HG03045 (cell line): ENCODE results near the gene FXYD4.
A peak's percentile ranks its signal among the peaks of the same experiment; 100 is the strongest.

Experiments used
- ATAC-seq: cut with Tn5 transposase; IDR thresholded peaks from one replicate; pipeline ENCODE4 v1.9.1; 2021; ENCODE audit warnings: mild to moderate bottlenecking, moderate library complexity; ENCODE audit not compliant: unreplicated experiment

The FXYD4 gene

DNA sequence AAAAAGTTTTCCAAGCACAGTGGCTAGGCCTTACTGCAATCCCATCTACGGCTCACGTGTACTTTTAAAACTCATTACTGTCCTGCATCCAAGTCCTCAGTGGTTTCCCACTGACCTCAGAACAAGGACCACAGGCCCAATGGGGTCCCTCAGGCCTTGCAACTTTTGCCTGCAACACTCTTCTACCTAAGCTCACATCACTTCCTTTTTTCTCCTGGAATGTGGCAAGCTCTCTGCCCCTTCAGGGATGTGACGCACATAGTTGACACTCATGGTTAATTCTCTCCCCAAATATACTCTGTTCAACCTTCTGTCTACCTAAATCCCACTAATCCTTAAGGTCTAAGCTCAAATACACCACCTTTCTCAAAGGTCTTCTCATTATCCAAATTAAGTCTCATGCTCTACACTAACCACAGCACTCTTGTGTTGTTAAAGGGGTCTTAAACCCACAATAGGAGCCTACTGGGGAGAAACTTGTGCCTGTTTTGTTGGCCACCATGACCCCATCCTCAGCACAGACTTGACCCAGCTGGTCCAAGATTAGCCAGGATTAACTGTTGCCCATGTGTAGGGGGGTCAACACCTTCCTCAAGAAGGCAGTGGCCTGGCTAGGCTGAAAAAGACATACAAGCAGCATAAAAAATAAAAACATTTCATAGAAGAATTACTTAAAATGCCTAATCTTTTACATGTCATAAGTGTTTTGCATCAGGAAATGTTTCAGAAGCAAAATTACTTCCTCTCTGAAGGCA lies 22.3 kb downstream of the FXYD4 start:
- ATAC-seq, result no peak

DNA sequence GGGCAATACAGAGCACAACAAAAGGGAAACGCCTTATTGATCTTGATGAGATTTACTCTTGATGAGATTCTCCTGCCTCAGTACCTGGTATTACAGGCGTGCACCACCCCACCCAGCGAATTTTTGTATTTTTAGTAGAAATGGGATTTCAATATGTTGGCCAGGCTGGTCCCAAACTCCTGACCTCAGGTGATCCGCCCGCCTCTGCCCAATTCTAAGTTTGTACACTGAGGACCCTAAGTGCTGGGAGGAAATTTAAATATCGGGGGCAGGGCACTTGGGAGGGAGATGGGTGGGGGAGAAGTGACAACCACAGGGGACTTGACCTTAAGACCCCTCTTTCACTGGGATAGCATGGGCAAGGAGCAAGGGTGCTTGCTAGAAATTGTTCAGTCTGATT lies 23.4 kb downstream of the FXYD4 start:
- no peak for ATAC-seq

GRCh38 chr10:43395571-43396060 lies 24.2 kb downstream of the FXYD4 start:
- no peak for ATAC-seq

GRCh38 chr10:43396061-43396927 lies 24.9 kb downstream of the FXYD4 start:
- peak; percentile 57 for ATAC-seq

- ATAC-seq, result peak; percentile 85
Measured at GRCh38 chr10:43396928-43397624, 25.6 kb downstream of the FXYD4 start.

DNA sequence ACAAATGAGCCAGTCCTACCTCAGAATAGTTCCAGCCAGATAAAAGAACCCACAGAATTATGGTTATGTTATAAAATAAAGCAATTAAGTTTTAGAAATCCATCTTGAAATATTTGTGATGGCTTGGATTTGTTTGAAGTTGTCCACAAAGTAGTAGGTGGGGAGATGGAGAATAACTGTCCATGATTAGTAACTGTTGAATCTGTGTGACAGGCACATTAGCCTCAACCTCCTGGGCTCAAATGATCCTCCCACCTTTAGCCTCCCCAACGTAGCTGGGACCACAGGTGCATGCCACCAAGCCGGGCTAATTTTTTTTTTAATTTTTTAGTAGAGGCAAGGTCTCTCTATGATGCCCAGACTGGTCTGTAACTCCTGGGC lies 27.5 kb downstream of the FXYD4 start:
- ATAC-seq, result no peak

GRCh38 chr10:43399320-43400310 lies 28.2 kb downstream of the FXYD4 start:
- no peak for ATAC-seq

DNA sequence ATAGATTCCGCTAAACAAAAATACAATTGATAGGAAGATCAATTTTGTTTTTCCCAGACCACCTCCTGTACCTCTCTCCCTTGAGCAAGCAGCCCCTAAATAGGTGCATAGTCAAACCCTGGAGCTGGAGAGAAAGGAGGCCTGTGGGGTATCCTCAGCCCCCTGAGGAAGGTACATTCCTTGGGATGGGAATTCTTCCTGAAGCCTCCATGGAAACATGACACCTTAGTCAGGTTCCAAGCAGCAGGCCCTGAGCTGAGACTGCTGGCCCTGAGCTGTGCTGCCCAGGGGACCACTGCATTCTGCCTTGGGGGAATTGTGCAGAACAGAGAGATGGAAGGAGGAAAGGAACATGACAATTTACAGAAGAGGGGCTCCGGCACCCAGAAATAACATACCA lies 30.2 kb downstream of the FXYD4 start:
- no peak for ATAC-seq

DNA sequence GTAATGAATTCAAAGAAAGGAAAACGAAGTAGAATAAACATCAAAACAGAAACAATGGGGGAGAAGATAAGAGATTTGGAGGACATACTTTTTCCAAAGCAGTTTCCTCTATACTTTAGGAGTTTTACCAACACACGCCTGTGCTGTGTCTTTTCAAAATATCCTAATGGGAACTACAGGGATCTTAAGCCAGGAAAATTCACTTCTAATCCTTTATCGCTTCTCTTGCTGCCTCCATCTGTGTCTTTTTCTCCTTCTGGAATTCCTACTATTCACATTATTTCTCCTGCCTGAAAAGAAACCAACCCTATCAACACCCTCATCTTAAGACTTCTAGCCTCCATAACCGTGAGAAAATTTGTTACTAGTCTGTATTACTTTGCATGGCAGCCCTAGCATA lies 30.7 kb downstream of the FXYD4 start:
- no peak for ATAC-seq

DNA sequence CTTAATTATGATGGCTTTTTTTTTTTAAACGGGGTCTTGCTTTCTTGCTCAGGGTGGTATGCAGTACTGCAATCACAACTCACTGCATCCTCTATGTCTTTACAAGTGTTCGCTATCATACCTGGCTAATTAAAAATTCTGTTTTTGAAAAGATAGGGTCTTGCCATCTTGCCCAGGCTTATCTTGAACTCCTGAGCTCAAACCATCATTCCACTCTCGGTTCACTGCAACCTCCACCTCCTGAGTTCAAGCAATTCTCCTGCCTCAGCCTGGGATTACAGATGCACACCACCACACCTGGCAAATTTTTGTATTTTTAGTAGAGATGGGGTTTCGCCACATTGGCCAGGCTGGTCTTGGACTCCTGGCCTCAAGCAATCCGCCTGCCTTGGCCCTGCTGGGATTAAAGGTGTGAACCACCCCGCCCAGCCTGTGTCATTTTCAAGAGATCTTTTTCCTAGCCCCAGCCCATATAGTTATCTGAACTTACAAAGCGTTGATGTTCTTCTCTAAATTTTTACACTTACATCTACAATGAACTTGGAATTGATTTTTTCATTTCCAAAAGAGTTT lies 31.5 kb downstream of the FXYD4 start:
- ATAC-seq, result no peak

DNA sequence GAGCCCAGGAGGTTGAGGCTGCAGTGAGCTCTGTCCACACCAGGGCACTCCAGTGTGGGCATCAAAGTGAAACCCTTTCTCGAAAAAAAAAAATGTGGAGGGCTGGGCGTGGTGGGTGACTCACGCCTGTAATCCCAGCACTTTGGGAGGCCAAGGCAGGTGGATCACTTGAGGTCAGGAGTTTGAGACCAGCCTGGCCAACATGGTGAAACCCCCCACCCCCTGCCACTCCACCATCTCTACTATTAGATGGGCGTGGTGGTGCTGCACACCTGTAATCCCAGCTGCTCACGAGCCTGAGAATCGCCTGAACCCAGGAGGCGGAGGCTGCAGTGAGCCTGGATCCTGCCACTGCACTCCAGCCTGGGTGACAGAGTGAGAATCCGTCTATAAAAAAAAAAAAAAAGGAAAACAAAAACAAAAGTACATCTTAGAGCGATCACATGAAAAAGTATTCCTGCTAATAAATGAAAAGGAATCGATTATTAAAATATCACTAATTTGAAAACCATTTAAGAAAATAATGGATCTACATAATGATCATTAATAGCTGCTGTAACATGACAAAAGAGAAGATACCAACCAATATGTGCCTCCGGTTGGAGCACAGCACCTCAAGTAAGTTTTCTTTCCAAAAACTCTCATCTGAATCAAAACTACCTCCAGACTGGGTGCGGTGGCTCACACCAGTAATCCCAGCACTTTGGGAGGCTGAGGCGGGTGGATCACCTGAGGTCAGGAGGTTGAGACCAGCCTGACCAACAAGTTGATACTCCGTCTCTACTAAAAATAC lies 32.7 kb downstream of the FXYD4 start:
- ATAC-seq, result no peak

GRCh38 chr10:43404704-43405084 lies 33.3 kb downstream of the FXYD4 start:
- no peak for ATAC-seq

- peak; percentile 21 for ATAC-seq
Measured at GRCh38 chr10:43407148-43407575, 35.7 kb downstream of the FXYD4 start.

DNA sequence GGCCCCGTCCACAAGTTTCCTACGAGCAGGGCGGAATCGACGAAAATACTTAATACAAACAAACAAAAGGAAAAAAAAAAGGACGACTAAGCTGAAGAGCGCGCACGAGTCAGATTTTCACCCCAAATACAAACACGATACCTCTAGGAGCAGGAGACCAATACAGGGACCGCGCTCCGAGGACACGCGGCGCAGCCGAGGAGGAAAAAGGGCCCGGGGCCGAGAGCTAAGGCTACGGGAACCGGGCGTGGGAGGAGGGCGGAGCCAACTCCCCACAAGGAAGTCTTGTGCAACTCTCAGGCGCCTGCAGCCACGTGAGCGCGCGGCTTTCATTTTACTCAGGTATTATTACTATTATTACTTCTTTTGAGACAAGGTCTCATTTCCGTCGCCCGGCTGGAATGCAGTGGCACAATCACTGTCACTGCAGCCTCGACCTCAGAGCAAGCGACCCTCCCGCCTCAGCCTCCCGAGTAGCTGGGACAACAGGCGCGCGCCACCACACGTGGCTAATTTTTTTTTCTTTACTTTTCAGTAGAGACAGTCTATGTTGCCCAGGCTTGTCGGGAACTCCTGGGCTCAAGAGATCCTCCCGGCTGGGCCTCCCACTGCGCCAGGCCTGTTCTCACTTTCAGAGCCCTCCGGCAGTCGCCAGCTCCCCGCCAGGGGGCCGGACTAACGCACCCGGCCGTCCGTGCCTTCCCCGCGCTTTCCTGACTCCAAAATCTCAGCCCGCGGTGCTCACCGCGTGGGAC lies 36.3 kb downstream of the FXYD4 start:
- ATAC-seq, result peak; percentile 48

DNA sequence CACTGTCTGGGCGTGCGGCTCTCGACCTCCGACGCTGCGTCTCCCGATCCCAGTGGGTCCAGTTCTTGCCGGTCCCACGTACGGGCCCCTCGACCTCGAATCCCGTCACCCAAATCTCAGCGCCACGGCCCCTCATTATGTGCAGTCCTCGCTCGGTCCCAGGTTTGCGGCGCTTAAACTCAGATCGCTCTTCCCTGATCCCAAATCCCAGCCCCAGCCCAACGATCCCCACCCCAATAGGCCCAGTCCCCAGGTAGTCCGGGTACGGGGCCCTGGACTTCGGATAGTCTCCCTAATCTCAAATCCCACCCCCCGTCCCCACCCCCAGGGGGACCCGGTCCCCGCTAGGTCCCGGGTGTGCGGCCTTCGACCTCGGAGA lies 36.9 kb downstream of the FXYD4 start:
- ATAC-seq, result no peak

DNA sequence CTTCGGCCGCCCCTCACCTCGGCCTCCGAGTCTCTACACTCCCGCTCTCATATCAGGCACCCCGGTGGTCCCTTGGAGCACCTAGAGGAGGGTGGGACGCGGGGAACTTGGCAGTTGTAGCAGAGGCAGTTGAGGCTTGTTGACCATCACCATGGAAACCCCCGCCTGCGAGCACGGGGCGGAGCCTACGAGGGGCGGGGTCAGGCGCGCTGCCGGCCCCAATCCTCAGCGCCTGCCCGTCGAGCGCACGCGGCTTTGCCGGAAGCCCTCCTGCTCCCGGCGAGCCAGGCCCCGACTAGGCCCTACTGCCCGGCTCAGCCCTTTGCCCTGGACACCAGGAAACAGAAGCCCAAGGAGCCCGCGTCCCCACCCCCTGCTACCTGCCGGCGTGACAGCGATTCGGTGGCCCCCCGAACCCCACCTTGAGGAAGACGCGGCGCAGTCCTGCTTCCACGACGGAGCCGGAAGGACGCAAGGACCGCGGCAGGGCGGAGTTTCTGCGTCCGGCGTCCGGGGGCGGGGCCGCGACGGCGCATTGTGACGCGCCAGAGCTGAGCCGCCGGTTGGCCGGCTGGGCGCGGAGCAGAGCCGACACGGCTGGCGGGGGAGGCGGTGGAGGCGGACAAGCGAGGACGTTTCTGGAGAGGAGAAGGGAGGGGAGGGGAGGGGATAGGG lies 37.4 kb downstream of the FXYD4 start, which contains the start of gene HNRNPF:
Gene HNRNPF, minus strand, starts transcription at position 477 of the 675 bp plus-strand sequence. CDS start 21,302 bp downstream, outside the sequence.
- peak; percentile 71 for ATAC-seq

DNA sequence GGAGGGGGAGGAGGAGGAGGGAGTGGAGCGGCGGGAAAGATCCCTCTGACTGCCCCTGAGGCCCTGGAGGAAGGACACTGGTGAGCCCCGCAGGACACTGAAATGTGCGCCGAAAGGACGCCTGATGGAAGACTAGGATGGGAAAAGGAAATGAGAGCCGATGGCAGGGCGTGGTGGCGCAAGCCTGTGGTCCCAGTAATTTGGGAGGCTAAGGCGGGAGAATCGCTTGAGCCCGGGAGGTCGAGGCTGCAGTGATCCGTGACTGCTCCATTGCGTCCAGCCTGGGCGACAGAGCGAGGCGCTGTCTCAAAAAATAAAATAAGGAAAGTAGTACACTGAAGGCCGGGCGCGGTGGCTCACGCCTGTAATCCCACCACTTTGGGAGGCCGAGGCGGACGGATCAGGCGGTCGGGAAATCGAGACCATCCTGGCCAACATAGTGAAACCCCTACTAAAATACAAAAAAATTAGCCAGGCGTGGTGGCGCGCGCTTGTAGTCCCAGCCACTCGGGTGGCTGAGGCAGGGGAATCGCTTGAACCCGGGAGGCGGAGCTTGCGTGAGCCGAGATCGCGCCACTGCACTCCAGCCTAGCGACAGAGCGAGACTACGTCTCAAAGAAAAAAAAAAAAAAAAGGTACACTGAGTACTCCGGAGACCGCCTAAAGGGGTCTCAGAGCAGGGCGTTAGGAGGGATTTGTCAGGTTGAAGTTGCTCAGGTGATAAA lies 38.1 kb downstream of the FXYD4 start:
- ATAC-seq, result no peak
